BJ (cell line): ENCODE results near the gene SNX10. TPM values are rescaled to one million over a fixed set of nuclear protein-coding genes. Genes with fewer than 3 reads are reported as not detected.

Experiments used
- CTCF ChIA-PET: fragments of 350-600 bp; formaldehyde crosslinking; extraction: SDS; loops from one replicate; lab custom pipeline; 2021; ENCODE audit warnings: antibody characterized with exemption, inconsistent platforms; lab: Yijun Ruan, JAX
- POLR2A ChIA-PET: fragments of 300-600 bp; sonication (Branson Sonifier 250); formaldehyde crosslinking; extraction: SDS; loops from one replicate; lab custom pipeline; 2021; ENCODE audit warnings: antibody characterized with exemption; lab: Charles Lee
- DNase-seq: peaks from one replicate; pipeline ENCODE4 v3.0.0-alpha.2; 2011; ENCODE audit warnings: low read depth
- H3K27me3 ChIP-seq: 2 replicates; pipeline ENCODE4 v1.6.0; 2011; ENCODE audit warnings: low read length; ENCODE audit not compliant: control insufficient read depth, insufficient read depth
- H3K36me3 ChIP-seq: 2 replicates; pipeline ENCODE4 v1.5.1; 2011; ENCODE audit warnings: low read length; ENCODE audit not compliant: control insufficient read depth, insufficient read depth
- H3K4me3 ChIP-seq: 2 replicates; pipeline ENCODE4 v1.5.1; 2011; ENCODE audit warnings: low read depth, mild to moderate bottlenecking, control low read depth, low read length
- polyA plus RNA-seq: library from polyadenylated mRNA; depleted of rRNA; stranded (reverse); fragments of >200 nt; gene quantifications from 2 replicates; pipeline ENCODE4 v1.2.3, GENCODE V29; 2011
- TF ChIP-seq, protein P1 (sequence below): IDR thresholded peaks from 2 replicates; pipeline ENCODE4 v1.5.1; 2011; ENCODE audit warnings: low read depth, mild to moderate bottlenecking, control low read depth, inconsistent platforms, low read length, moderate library complexity; ENCODE audit not compliant: insufficient read depth

Gene SNX10
- polyA plus RNA-seq, 1 experiment: not detected

DNA sequence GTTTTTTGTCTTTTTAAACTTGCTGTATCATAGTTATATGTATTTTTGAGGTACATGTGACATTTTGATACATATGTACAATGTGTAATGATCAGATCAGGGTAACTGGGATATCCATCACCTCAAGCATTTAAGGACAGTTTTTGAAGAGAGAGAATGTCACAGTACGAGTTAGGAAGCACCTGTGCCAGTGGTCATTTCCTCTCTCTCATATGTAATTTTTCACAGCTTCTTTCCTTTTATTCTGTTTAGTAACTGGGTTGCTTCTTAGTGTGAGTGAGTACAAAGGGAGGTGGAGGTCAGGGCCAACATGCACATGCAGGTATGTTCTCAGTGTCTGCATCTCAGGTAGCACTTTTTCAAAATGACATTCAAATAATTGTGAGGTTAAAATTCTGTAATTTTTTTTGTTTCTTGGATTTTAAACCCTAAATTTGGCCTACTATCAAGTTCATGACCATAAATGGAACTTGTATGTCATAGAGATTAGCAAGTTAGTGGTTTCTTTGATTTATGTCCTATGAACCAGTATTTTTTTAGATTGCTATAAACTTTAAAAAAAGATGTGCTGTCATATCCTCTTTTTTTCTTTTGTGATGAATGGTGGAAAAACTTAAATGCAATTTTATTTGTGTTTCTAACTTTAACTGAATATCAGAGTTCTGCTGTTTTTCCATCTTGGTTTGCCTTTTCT lies 42.7 kb downstream of the SNX10 start:
- Histone ChIP-seq H3K4me3 (no peak overlapping the region), H3K36me3 (no peaks in the 10 kb centered on the region), H3K27me3 (no peaks in the 10 kb centered on the region)
- no peak for DNase-seq
- ChIA-PET POLR2A (no interaction called here), CTCF (no interaction called here)
- TF ChIP-seq, protein P1, sequence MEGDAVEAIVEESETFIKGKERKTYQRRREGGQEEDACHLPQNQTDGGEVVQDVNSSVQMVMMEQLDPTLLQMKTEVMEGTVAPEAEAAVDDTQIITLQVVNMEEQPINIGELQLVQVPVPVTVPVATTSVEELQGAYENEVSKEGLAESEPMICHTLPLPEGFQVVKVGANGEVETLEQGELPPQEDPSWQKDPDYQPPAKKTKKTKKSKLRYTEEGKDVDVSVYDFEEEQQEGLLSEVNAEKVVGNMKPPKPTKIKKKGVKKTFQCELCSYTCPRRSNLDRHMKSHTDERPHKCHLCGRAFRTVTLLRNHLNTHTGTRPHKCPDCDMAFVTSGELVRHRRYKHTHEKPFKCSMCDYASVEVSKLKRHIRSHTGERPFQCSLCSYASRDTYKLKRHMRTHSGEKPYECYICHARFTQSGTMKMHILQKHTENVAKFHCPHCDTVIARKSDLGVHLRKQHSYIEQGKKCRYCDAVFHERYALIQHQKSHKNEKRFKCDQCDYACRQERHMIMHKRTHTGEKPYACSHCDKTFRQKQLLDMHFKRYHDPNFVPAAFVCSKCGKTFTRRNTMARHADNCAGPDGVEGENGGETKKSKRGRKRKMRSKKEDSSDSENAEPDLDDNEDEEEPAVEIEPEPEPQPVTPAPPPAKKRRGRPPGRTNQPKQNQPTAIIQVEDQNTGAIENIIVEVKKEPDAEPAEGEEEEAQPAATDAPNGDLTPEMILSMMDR: no peak

DNA sequence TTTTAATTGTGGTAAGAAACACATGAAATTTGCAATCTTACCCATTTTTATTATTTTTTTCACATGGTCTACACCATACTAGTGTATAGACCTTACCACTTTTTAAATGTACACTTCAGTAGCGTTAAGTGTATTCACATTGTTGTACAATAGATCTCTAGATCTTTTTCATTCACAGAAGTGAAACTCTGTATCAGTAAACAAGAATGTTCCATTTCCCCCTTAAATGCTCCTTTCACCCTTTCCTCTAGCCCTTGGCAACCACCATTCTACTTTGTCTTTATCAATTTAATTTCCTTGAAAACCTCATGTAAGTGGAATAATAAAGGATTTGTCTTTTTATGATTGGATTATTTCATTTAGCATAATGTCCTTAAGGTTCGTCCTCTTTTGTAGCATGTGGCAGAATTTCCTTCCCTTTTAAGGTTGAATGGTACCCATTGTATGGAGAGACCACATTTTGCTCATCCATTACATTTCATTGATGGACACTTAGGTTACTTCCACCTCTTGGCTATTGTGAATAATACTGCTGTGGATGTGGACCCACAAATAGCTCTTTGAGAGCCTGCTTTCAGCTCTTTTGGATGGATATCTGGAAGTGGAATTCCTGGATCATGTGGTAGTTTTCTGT lies 45.7 kb downstream of the SNX10 start:
- no peak for DNase-seq
- CTCF ChIA-PET: no interaction called here
- H3K36me3 ChIP-seq: no peaks in the 10 kb centered on the region
- TF ChIP-seq, protein P1: no peak
- H3K27me3 ChIP-seq: no peaks in the 10 kb centered on the region
- POLR2A ChIA-PET: no interaction called here
- no peak overlapping the region for H3K4me3 ChIP-seq

DNA sequence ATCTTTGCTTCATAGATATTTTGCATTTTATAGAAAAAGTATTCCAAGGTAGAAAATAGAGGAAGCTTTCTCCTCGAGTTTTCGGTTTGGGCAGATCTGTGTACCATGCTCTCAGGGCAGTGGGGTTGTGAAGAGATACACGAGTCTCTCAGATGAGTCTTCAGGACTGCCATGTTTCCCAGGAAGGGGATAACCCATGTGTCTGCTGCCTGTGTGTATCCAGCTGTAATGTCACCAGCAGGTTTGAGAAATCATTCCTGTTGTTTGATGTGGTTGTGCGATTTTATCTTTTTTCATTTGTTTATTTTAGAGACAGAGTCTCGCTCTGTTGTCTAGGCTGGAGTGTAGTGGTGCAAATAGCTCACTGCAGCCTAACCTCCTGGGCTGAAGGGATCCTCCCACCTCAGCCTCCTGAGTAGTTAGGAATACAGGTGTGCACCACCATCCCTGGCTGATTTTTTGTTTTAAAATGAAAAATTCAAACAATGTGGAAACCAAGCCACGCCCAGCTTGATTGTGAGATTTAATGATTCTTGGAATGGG lies 48.9 kb downstream of the SNX10 start:
- TF ChIP-seq, protein P1: no peak
- no peak for DNase-seq
- no peak overlapping the region for H3K4me3 ChIP-seq
- H3K27me3 ChIP-seq: no peaks in the 10 kb centered on the region
- POLR2A ChIA-PET: no interaction called here
- H3K36me3 ChIP-seq: no peaks in the 10 kb centered on the region
- CTCF ChIA-PET: no interaction called here

DNA sequence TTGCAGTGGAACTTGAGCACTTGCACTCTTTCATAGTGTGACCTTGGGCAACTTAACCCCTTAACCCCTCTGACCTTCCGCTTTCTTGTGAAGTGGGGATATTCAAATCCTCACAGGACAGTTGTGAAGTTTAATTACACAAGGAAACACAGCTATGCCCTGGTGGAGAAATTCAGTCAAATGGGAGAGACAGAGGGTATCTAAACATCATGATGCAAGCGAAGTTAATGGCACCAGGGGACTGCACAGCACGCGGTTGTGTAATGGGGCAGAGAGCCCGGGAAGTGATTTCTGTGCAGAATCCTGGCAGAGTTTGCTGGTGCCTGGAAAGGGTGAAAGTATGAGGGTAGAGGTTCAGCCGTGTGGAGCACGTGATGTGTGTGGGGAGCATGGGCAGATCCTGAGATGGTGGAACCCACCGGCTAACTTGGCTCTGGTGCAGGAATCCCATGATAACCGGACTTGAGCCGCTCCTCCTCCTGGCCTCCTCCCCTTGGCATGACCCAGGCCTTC lies 51.7 kb downstream of the SNX10 start:
- Histone ChIP-seq H3K27me3 (no peaks in the 10 kb centered on the region), H3K4me3 (no peak overlapping the region), H3K36me3 (no peaks in the 10 kb centered on the region)
- CTCF ChIA-PET: no interaction called here
- TF ChIP-seq, protein P1: no peak
- POLR2A ChIA-PET: no interaction called here
- DNase-seq: no peak

DNA sequence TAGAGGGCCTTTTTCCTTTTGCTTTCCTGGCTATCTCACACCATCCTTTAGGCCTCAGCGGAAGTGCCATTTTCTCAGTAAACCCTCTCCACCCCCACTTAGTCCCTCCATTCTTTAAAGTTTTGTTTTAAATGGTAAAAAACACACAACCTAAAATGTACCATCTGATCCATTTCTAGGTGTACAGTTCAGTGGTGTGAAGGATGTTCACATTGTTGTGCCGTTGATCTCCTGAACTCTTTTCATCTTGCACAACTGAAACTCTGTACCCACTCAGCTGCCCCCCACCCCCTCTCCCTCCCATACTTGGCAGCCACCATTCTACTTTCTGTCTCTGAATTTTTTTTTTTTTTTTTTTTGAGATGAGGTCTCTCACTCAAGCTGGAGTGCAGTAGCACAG lies 52.2 kb downstream of the SNX10 start:
- TF ChIP-seq, protein P1: no peak
- Histone ChIP-seq H3K27me3 (no peaks in the 10 kb centered on the region), H3K36me3 (no peaks in the 10 kb centered on the region), H3K4me3 (no peak overlapping the region)
- no peak for DNase-seq
- POLR2A ChIA-PET: no interaction called here
- CTCF ChIA-PET: no interaction called here
